Endothelial cell of umbilical vein (primary cell): Measurements from ENCODE around the gene EIF2B2. TPM values are rescaled to one million over a fixed set of nuclear protein-coding genes. Genes with fewer than 3 reads are reported as not detected.

Source experiments
- BruUV-seq: library from RNA; stranded (reverse); fragments of 400-500 nt; replicated peaks from 2 replicates; lab custom pipeline; 2021; lab: Mats Ljungman, UMichigan
- CTCF ChIA-PET: fragments of 300-600, 350-600 bp; sonication (Branson Sonifier 250); formaldehyde crosslinking; loops from one replicate; lab custom pipeline; 2021; ENCODE audit warnings: antibody characterized with exemption, inconsistent platforms; lab: Charles Lee
- POLR2A ChIA-PET: fragments of 300-600, 350-600 bp; sonication (Branson Sonifier 250); formaldehyde crosslinking; loops from one replicate; lab custom pipeline; 2021; ENCODE audit warnings: antibody characterized with exemption, inconsistent platforms; lab: Charles Lee
- DNase-seq: peaks from one replicate; pipeline ENCODE4 v3.0.0-alpha.2; 2011; ENCODE audit warnings: low read depth, low spot score
- FAIRE-seq: peaks from 2 replicates; lab custom pipeline; 2011; peaks lifted over from hg19 to GRCh38; lab: Jason Lieb, UNC
- H2AFZ ChIP-seq: 2 replicates; pipeline ENCODE4 v1.6.0; 2012; ENCODE audit warnings: low read depth, low read length, control low read depth, inconsistent platforms
- H3K27ac ChIP-seq: 2 replicates; pipeline ENCODE4 v1.5.1; 2011; ENCODE audit warnings: low read depth, mild to moderate bottlenecking, control low read depth, low read length, moderate library complexity; ENCODE audit not compliant: insufficient read depth
- H3K27me3 ChIP-seq, 2 experiments: 2 replicates each; pipeline versions ENCODE4 v1.6.0 to v1.6.1; 2011; ENCODE audit warnings: low read length in 2 of 2, mixed read lengths in 1 of 2; ENCODE audit not compliant: control insufficient read depth in 2 of 2, insufficient read depth in 2 of 2
- H3K36me3 ChIP-seq, 2 experiments: 2 replicates in 1 of 2; 3 replicates in 1 of 2; pipeline ENCODE4 v1.5.1; 2011; ENCODE audit warnings: low read length in 2 of 2, mild to moderate bottlenecking in 1 of 2, moderate library complexity in 1 of 2; ENCODE audit not compliant: control insufficient read depth in 2 of 2, insufficient read depth in 2 of 2; ENCODE audit errors: extremely low read depth in 1 of 2
- H3K4me1 ChIP-seq: 3 replicates; pipeline ENCODE4 v1.5.1; 2011; ENCODE audit warnings: mild to moderate bottlenecking, low read length; ENCODE audit not compliant: control insufficient read depth, insufficient read depth; ENCODE audit errors: extremely low read depth
- H3K4me2 ChIP-seq: 2 replicates; pipeline ENCODE4 v1.6.1; 2011; ENCODE audit warnings: low read length, control low read depth, mixed read lengths; ENCODE audit not compliant: insufficient read depth
- H3K4me3 ChIP-seq, 3 experiments: fragments of 200-600 bp in 1 of 3; sonication (generic), shearing (Covaris generic) in 1 of 3; replicated peaks in 1 of 3; 2 replicates each; pipeline ENCODE4 v1.5.1; 2011 to 2016; ENCODE audit warnings: control low read depth in 3 of 3, low read length in 3 of 3, mild to moderate bottlenecking in 2 of 3, inconsistent platforms in 1 of 3, low read depth in 1 of 3, moderate library complexity in 1 of 3; ENCODE audit not compliant: insufficient read depth in 1 of 3
- H3K79me2 ChIP-seq: 2 replicates; pipeline ENCODE4 v1.6.0; 2012; ENCODE audit warnings: low read length, inconsistent platforms; ENCODE audit not compliant: control insufficient read depth, insufficient read depth
- H3K9ac ChIP-seq: replicated peaks from 2 replicates; pipeline ENCODE3; 2011; ENCODE audit warnings: low read length, control low read depth; ENCODE audit not compliant: insufficient read depth; ENCODE audit errors: extremely low read depth
- H3K9me1 ChIP-seq: replicated peaks from 3 replicates; pipeline ENCODE4 v1.6.0; 2011; ENCODE audit warnings: mild to moderate bottlenecking, low read length; ENCODE audit not compliant: control insufficient read depth, insufficient read depth; ENCODE audit errors: extremely low read depth
- H3K9me3 ChIP-seq: replicated peaks from 2 replicates; pipeline ENCODE4 v1.5.1; 2012; ENCODE audit warnings: low read length, inconsistent platforms; ENCODE audit not compliant: control insufficient read depth, insufficient read depth
- H4K20me1 ChIP-seq: replicated peaks from 2 replicates; pipeline ENCODE3; 2011; ENCODE audit warnings: mild to moderate bottlenecking, low read length; ENCODE audit not compliant: control insufficient read depth, insufficient read depth; ENCODE audit errors: extremely low read depth
- EZH2 ChIP-seq: IDR thresholded peaks from 2 replicates; pipeline ENCODE4 v1.6.1; 2012; ENCODE audit warnings: borderline replicate concordance, low read depth, mild to moderate bottlenecking, moderate library complexity, low read length, inconsistent platforms; ENCODE audit not compliant: severe bottlenecking
- FOS ChIP-seq: IDR thresholded peaks from 2 replicates; pipeline ENCODE4 v1.6.1; 2011; ENCODE audit warnings: mild to moderate bottlenecking, low read length, moderate library complexity, borderline replicate concordance; ENCODE audit not compliant: insufficient read depth
- GATA2 ChIP-seq: IDR thresholded peaks from 2 replicates; pipeline ENCODE4 v1.7.0; 2011; ENCODE audit warnings: low read depth, mild to moderate bottlenecking, moderate library complexity, mixed read lengths, low read length; ENCODE audit not compliant: insufficient read length, insufficient read depth
- JUN ChIP-seq: IDR thresholded peaks from 2 replicates; pipeline ENCODE4 v1.6.1; 2011; ENCODE audit warnings: borderline replicate concordance, low read depth; ENCODE audit not compliant: insufficient read length, insufficient read depth
- MAX ChIP-seq: IDR thresholded peaks from 2 replicates; pipeline ENCODE4 v1.6.1; 2011; ENCODE audit not compliant: insufficient read depth, insufficient read length
- POLR2A ChIP-seq: IDR thresholded peaks from 2 replicates; pipeline ENCODE4 v1.6.1; 2012; ENCODE audit warnings: low read depth, mild to moderate bottlenecking, control low read depth, low read length
- POLR2AphosphoS5 ChIP-seq: IDR thresholded peaks from 2 replicates; pipeline ENCODE4 v1.6.1; 2012; ENCODE audit warnings: low read depth, mild to moderate bottlenecking, control low read depth, low read length, moderate library complexity; ENCODE audit not compliant: insufficient read depth
- dilution Hi-C: fragments of 300-500 bp; cut with MboI; formaldehyde crosslinking; loops from one replicate; pipeline ENCODE4 v1.15.0; 2019; ENCODE audit warnings: low sequenced_read_pairs; ENCODE audit not compliant: extremely low pct_ligation_motif_present
- intact Hi-C: fragments of 100-400 bp; cut with micrococcal nuclease; formaldehyde crosslinking; loops from one replicate; pipeline ENCODE4 v1.10.0; 2022
- polyA plus RNA-seq, 4 experiments: library from polyadenylated mRNA; depleted of rRNA in 3 of 4; stranded (reverse) in 3 of 4; unstranded in 1 of 4; fragments of >200 nt; gene quantifications; 2 replicates each; pipeline versions ENCODE4 v1.2.1 to v1.2.3, GENCODE V29; 2011 to 2012; ENCODE audit warnings: missing spikeins in 1 of 4
- total RNA-seq: library from RNA; stranded (reverse); gene quantifications from 2 replicates; pipeline ENCODE4 v1.2.3, GENCODE V29; 2021

Gene EIF2B2
- total and polyA plus RNA-seq, 2 donors (not counting 3 experiments of a cell fraction or from before 2014, with no cell fraction given), result 97.0 to 143 TPM

DNA sequence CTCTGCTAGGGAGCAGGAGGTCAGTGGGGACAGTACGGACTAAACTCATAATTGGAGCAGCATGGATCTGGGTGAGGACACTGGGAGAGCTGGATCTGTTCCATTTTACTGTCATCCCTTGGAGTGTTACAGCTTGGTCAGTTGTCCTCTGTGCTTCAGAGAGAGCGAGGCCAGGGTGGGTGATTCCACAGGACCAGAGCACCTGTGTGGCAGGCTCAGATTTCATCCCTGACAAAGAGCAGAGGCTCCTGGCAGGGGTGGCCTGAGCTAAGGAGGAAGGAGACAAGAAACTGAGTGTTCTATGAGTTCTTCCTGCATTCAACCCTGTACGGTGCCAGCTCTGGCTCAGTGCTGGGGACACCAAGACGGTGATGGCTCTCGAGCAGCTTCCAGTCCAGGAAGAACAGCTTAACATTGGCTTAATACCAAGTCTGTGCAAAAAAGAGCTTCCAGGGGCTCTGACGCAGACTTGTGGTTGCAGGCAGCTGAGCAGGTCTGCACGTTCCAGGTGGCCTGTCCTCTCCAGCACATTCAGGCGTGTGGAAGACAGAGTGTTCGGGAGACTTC lies 38.9 kb upstream of the EIF2B2 start:
- H3K9me3 ChIP-seq, result no peaks in the 10 kb centered on the region
- no TSS peak for BruUV-seq
- no peaks in the 10 kb centered on the region for H3K36me3 ChIP-seq
- POLR2A ChIA-PET, result interaction anchor here (2.1 to 2.5 kb wide), 2 partner anchors 9 to 17 kb away, joined by 7 to 20 read pairs; partner anchors contain the start of gene PGF
- no peak for DNase-seq
- no peak overlapping the region for H3K4me3 ChIP-seq
- H3K79me2 ChIP-seq, result no peaks in the 10 kb centered on the region
- H4K20me1 ChIP-seq, result no peaks in the 10 kb centered on the region
- no peak overlapping the region for H3K4me2 ChIP-seq
- no peak for TF ChIP-seq POLR2AphosphoS5
- TF ChIP-seq JUN, result no peak
- no peak for TF ChIP-seq FOS
- TF ChIP-seq GATA2, result no peak
- TF ChIP-seq MAX, result no peak
- no peak for TF ChIP-seq EZH2
- no peak for TF ChIP-seq POLR2A
- intact Hi-C loops (no loop called here), dilution Hi-C loops (no loop called here)
- CTCF ChIA-PET, result interaction anchor here (1.0 to 2.7 kb wide), 4 partner anchors 9 to 105 kb away, joined by 3 to 15 read pairs (median 8); partner anchors contain the start of genes PGF and ZC2HC1C
- no peak for FAIRE-seq
- peak overlapping the region; percentile 4 for H3K27ac ChIP-seq
- H2AFZ ChIP-seq, result no peak overlapping the region
- H3K9ac ChIP-seq, result no peak overlapping the region
- H3K27me3 ChIP-seq, result no peaks in the 10 kb centered on the region
- no peaks in the 10 kb centered on the region for H3K9me1 ChIP-seq
- H3K4me1 ChIP-seq, result peaks cover 29% of the 10 kb centered on the region
